ENCODE data around the gene ADM5. TPM values are rescaled to one million over a fixed set of nuclear protein-coding genes. Genes with fewer than 3 reads are reported as not detected.
"Not testable (repeated sequence)": the region's sequence is repeated elsewhere in the genome, so short reads cannot be mapped to it uniquely, and the experiment has no call there.

ADM5 gene
- polyA plus RNA-seq, 3 donors: 1.2 TPM; not detected in 2

- Histone ChIP-seq H3K4me1 (ENCODE audit: control insufficient read depth in 1 of 2, insufficient read depth in 2 of 2, low read length in 2 of 2) (peaks cover 7 to 9% of the 10 kb centered on the region in 2 donors), H2AFZ (ENCODE audit: insufficient read depth, low read depth, low read length, poor library complexity, severe bottlenecking) (no peak overlapping the region), H4K20me1 (ENCODE audit: insufficient read depth, low read length) (no peaks in the 10 kb centered on the region), H3K9ac (ENCODE audit: insufficient read depth, low read length, poor library complexity, severe bottlenecking) (no peak overlapping the region), H3K36me3 (replicated peaks in 1 of 2; ENCODE audit: control insufficient read depth in 1 of 2, insufficient read depth in 2 of 2, low read length in 2 of 2) (no peaks in the 10 kb centered on the region), H3K27ac (ENCODE audit: low read depth in 1 of 2, low read length in 2 of 2) (no peak overlapping the region), H3K4me2 (replicated peaks; ENCODE audit: extremely low read depth, low read length, poor library complexity, severe bottlenecking) (no peak overlapping the region), H3K79me2 (ENCODE audit: insufficient read depth, low read length) (no peaks in the 10 kb centered on the region), H3K27me3 (ENCODE audit: control insufficient read depth in 2 of 2, insufficient read depth in 2 of 2, low read length in 2 of 2) (no peaks in the 10 kb centered on the region), H3K9me3 (replicated peaks in 1 of 2; ENCODE audit: control insufficient read depth in 1 of 2, insufficient read depth in 1 of 2, low read length in 2 of 2) (no peaks in the 10 kb centered on the region), H3K4me3 (replicated peaks in 1 of 3; ENCODE audit: low read depth in 2 of 3, low read length in 3 of 3) (no peak overlapping the region)
- Mint-ChIP-seq H3K36me3 (no peaks in the 10 kb centered on the region), H3K4me1 (peaks cover 8% of the 10 kb centered on the region), H3K27ac (peak overlapping the region in 1 of 7 donors; percentile 50), H3K4me3 (no peak overlapping the region), H3K9me3 (peaks cover 0 to 14% (median 2%) of the 10 kb centered on the region in 7 donors), H3K27me3 (ENCODE audit: low read depth in 3 of 3) (peaks cover 0 to 4% (median 2%) of the 10 kb centered on the region in 3 donors)
- intact Hi-C loops (cut with micrococcal nuclease): no loop called here
- 100% methylated on average over 7 of the region's 8 CpGs for WGBS (ENCODE audit: insufficient coverage)
- TF ChIP-seq CTCF (IDR thresholded peaks at IDR 0.05): no peak
- no peak for DNase-seq
Observed at GRCh38 chr19:49718511-49718910, 29.1 kb downstream of the ADM5 start.

GRCh38 chr19:49718991-49719390, 29.6 kb downstream of the ADM5 start:
- Histone ChIP-seq H3K9ac (ENCODE audit: insufficient read depth, low read length, poor library complexity, severe bottlenecking) (no peak overlapping the region), H3K27me3 (ENCODE audit: control insufficient read depth in 2 of 2, insufficient read depth in 2 of 2, low read length in 2 of 2) (no peaks in the 10 kb centered on the region), H4K20me1 (ENCODE audit: insufficient read depth, low read length) (no peaks in the 10 kb centered on the region), H3K9me3 (replicated peaks in 1 of 2; ENCODE audit: control insufficient read depth in 1 of 2, insufficient read depth in 1 of 2, low read length in 2 of 2) (no peaks in the 10 kb centered on the region), H3K79me2 (ENCODE audit: insufficient read depth, low read length) (no peaks in the 10 kb centered on the region), H3K36me3 (replicated peaks in 1 of 2; ENCODE audit: control insufficient read depth in 1 of 2, insufficient read depth in 2 of 2, low read length in 2 of 2) (no peaks in the 10 kb centered on the region), H3K4me1 (ENCODE audit: control insufficient read depth in 1 of 2, insufficient read depth in 2 of 2, low read length in 2 of 2) (peaks cover 7 to 9% of the 10 kb centered on the region in 2 donors), H3K4me3 (replicated peaks in 1 of 3; ENCODE audit: low read depth in 2 of 3, low read length in 3 of 3) (no peak overlapping the region), H2AFZ (ENCODE audit: insufficient read depth, low read depth, low read length, poor library complexity, severe bottlenecking) (peak overlapping the region; percentile 17), H3K4me2 (replicated peaks; ENCODE audit: extremely low read depth, low read length, poor library complexity, severe bottlenecking) (no peak overlapping the region), H3K27ac (ENCODE audit: low read depth in 1 of 2, low read length in 2 of 2) (no peak overlapping the region)
- Mint-ChIP-seq H3K4me1 (peaks cover 8% of the 10 kb centered on the region), H3K36me3 (no peaks in the 10 kb centered on the region), H3K27ac (peak overlapping the region in 3 of 7 donors; percentile 12 to 50 (median 28)), H3K9me3 (peaks cover 0 to 14% (median 2%) of the 10 kb centered on the region in 7 donors), H3K27me3 (ENCODE audit: low read depth in 3 of 3) (peaks cover 0 to 4% (median 2%) of the 10 kb centered on the region in 3 donors), H3K4me3 (no peak overlapping the region)
- WGBS (ENCODE audit: insufficient coverage): 84% methylated on average over 2 of the region's 6 CpGs
- no peak for TF ChIP-seq CTCF (IDR thresholded peaks at IDR 0.05)
- intact Hi-C loops (cut with micrococcal nuclease): no loop called here
- DNase-seq: no peak

GRCh38 chr19:49719420-49719819, 30.0 kb downstream of the ADM5 start:
- H4K20me1 ChIP-seq (ENCODE audit: insufficient read depth, low read length); H2AFZ ChIP-seq (ENCODE audit: insufficient read depth, low read depth, low read length, poor library complexity, severe bottlenecking); H3K9ac ChIP-seq (ENCODE audit: insufficient read depth, low read length, poor library complexity, severe bottlenecking); H3K36me3 ChIP-seq (replicated peaks in 1 of 2; ENCODE audit: control insufficient read depth in 1 of 2, insufficient read depth in 2 of 2, low read length in 2 of 2); H3K27ac ChIP-seq (ENCODE audit: low read depth in 1 of 2, low read length in 2 of 2); H3K27me3 Mint-ChIP-seq (ENCODE audit: low read depth in 3 of 3); H3K9me3 ChIP-seq (replicated peaks in 1 of 2; ENCODE audit: control insufficient read depth in 1 of 2, insufficient read depth in 1 of 2, low read length in 2 of 2); H3K4me2 ChIP-seq (replicated peaks; ENCODE audit: extremely low read depth, low read length, poor library complexity, severe bottlenecking); intact Hi-C loops (cut with micrococcal nuclease); H3K4me3 Mint-ChIP-seq; H3K36me3 Mint-ChIP-seq; H3K4me3 ChIP-seq (replicated peaks in 1 of 3; ENCODE audit: low read depth in 2 of 3, low read length in 3 of 3); H3K4me1 ChIP-seq (ENCODE audit: control insufficient read depth in 1 of 2, insufficient read depth in 2 of 2, low read length in 2 of 2); H3K79me2 ChIP-seq (ENCODE audit: insufficient read depth, low read length); H3K27me3 ChIP-seq (ENCODE audit: control insufficient read depth in 2 of 2, insufficient read depth in 2 of 2, low read length in 2 of 2); DNase-seq: not testable (repeated sequence)
- Mint-ChIP-seq H3K4me1 (peaks cover 10% of the 10 kb centered on the region), H3K9me3 (peaks cover 0 to 14% (median 2%) of the 10 kb centered on the region in 7 donors), H3K27ac (peak overlapping the region in 2 of 7 donors; percentile 12 to 24)
- 90% methylated on average over 22 of the region's 22 CpGs for WGBS (ENCODE audit: insufficient coverage)

All from CD14-positive monocyte (primary cell).